SK-MEL-5 (cell line): ENCODE measurements around the gene EYS. TPM values are rescaled to one million over a fixed set of nuclear protein-coding genes. Genes with fewer than 3 reads are reported as not detected.
A peak's percentile ranks its signal among the peaks of the same experiment; 100 is the strongest.
"Not testable (repeated sequence)": the region's sequence is repeated elsewhere in the genome, so short reads cannot be mapped to it uniquely, and the experiment has no call there.

ENCODE experiments used
- DNase-seq: peaks from one replicate; pipeline ENCODE4 v3.0.0-alpha.2; 2016; ENCODE audit warnings: low read depth, low spot score
- in situ Hi-C: cut with HindIII; loops from 2 replicates; pipeline ENCODE4 v1.10.0; 2016; ENCODE audit warnings: low sequenced_read_pairs, high pct_unique_total_duplicates, low pct_unique_long_range_greater_than_20kb
- total RNA-seq: library from RNA; depleted of rRNA; stranded (reverse); fragments of >200 nt; shearing (Covaris generic); gene quantifications from 2 replicates; pipeline ENCODE4 v1.2.3, GENCODE V29; 2014

Gene EYS
- total RNA-seq, 1 experiment from 2014 or later: 0.03 TPM

- in situ Hi-C loops: no loop called here
- DNase-seq: no peak
These were observed 1449.4 kb downstream of the EYS start for GRCh38 chr6:64257586-64257985.

DNA sequence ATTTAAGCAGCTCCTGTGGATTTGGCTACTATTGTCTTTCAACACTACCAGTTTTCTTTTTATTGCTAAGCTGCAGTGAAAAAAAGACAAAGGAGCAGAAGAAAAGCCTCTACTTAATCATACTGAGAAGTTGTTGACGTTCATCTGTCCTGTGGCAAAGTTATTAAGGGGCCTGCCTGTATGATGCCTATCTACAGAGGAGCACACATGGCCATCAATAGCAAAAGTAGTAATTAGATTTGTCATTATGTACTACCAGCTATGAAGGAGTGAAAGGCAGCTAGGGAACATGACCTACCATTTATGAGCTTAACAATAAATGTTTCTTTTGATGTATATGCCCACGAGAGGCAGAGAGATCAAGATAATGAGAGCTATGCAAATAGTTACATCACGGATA lies 1450.5 kb downstream of the EYS start:
- no peak for DNase-seq
- in situ Hi-C loops: no loop called here

DNA sequence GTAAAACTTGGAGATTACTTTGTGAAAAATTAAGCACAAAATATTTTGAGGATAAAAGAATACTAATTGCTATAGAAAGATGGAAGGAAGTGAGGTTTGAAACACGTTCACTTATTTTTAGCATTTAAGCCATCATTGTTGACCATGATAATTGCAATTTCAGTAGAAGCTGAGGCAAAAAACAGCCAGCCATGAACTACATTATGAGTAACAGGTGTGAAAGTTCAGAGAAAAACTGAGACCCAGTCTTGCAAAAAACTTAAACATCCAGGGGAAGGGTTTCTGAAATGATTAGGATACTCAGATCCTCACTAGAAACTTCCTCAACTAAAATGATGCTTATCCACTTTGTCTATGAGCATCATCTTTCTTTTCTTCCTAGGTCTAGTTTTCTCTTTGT lies 1452.0 kb downstream of the EYS start:
- in situ Hi-C loops: no loop called here

DNA sequence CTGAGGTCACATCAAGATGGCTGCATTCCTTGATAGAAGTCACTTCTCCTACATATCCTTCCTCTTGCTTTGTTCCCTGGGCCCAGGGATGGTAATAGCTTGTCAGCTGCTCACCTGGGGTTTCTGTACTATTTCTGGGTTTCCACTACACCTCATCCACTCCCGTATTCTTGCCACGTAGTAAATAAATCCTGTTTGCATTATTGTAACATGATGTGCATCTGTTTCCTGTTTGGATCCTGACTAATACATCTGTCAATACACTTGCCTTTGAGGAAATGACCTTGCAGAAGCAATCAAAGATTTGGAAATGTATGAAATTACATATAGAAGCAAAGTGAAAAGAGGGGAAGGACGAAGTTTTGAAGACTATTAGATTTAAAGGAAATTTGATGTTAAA lies 1452.5 kb downstream of the EYS start:
- no peak for DNase-seq
- in situ Hi-C loops: no loop called here

More for the DNA sequence above, 1452.0 kb downstream of the EYS start:
- no peak for DNase-seq

DNA sequence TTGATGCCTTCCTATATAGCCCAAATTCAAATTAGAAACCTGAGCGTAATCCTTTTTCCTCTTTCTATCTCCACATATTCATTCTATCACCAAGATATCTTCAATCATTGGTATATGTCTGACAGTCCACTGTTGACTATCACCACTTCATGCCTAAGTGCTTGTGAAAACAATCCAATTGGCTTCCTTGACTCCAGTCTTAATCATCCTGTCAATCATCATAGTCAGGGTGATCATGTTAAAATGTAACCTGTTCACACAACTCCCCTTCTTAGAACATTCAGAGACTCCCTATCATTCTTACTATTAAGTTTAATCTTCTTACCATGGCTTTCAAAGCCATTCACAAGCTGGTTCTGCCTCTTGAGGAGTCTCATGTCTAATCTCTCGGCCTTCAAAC lies 1454.8 kb downstream of the EYS start:
- DNase-seq: no peak
- in situ Hi-C loops: no loop called here

DNA sequence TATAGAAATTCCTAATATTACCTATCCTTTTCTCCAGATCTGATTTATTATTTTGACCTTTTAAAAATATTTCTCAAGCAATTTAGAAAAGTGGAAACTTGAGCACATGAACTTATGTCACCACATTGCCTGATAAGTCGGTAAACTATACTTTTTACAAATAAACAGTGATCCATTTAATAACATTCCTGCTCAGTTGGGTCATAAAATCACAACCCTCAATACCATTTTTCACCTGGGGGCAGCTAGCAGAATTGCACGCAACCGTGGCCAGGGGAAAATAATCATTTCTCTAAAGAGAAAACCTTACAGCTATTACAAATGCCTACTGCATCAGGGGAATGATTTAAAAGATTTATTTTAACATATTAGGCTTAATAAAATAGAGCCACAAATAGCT lies 1456.9 kb downstream of the EYS start:
- in situ Hi-C loops: no loop called here
- peak; percentile 11 for DNase-seq

DNA sequence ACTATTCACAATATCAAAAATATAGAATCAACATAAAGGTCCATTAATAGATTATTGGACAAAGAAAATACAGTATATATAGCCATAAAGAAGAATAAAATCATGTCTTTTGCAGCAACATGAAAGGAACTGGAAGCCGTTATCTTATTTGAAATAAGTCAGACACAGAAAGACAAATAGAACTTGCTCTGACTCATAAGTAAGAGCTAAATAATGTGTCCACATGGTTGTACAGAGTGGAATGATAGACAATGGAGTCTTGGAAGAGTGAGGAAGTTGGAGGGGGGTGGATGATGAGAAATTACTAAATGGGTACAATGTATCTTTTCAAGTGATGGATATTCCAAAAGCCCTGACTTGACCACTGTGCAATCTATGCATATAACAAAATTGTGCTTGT lies 1457.9 kb downstream of the EYS start:
- in situ Hi-C loops: no loop called here
- DNase-seq: peak; percentile 76

DNA sequence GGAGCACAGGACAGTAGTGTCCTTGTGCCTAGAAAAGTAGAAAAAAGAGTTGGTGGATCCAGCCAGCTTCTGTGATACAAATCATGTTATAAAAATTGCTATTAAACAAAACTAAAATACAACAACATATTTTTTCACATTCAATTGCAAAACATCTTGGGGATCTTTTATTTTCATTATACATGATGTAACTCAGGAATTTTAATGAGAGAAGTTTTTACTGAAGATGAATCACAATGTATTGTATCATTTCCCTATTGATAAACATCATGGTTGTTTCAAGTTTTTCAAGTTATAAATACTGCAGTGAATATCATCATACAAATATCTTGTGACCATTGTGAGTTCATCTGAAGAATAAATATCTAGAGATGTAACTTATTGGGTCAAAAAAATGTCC lies 1463.4 kb downstream of the EYS start:
- in situ Hi-C loops: no loop called here
- DNase-seq: no peak

DNA sequence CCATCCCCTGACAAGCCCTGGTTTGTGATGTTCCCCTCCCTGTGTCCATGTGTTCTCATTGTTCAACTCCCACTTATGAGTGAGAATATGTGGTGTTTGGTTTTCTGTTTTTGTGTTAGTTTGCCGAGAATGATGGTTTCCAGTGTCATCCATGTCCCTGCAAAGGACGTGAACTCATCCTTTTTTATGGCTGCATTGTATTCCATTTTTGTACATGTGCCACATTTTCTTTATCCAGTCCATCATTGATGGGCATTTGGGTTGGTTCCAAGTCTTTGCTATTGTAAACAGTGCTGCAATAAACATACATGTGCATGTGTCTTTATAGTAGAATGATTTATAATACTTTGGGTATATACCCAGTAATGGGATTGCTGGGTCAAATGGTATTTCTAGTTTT lies 1468.1 kb downstream of the EYS start:
- in situ Hi-C loops, DNase-seq: not testable (repeated sequence)

GRCh38 chr6:64238071-64238470 lies 1469.0 kb downstream of the EYS start:
- in situ Hi-C loops: no loop called here
- DNase-seq: no peak

DNA sequence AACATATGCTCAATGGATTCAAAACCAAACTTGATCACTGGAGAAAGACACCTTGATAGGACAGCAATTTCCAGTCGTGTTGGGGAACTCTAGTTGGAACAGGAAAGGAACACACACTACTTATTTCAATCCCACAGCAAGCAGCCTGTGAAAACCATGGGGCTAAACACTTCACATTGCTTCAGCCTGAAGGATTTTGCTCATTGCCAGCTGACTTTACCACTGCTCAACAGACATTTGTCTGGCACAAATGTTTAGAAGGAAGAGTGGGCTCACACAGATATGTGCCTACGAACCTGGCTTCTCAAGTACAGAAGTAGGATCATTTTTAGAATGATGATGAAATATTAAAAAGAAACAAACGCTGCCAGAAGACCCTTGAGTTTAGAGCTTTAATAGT lies 1473.3 kb downstream of the EYS start:
- in situ Hi-C loops: no loop called here
- DNase-seq: peak; percentile 56

GRCh38 chr6:64231928-64232327 lies 1475.1 kb downstream of the EYS start:
- DNase-seq: no peak
- in situ Hi-C loops: no loop called here

- in situ Hi-C loops: no loop called here
- DNase-seq: peak; percentile 36
These were observed 1476.5 kb downstream of the EYS start for GRCh38 chr6:64230530-64230929.

GRCh38 chr6:64227863-64228262 lies 1479.2 kb downstream of the EYS start:
- in situ Hi-C loops: no loop called here
- DNase-seq: no peak

DNA sequence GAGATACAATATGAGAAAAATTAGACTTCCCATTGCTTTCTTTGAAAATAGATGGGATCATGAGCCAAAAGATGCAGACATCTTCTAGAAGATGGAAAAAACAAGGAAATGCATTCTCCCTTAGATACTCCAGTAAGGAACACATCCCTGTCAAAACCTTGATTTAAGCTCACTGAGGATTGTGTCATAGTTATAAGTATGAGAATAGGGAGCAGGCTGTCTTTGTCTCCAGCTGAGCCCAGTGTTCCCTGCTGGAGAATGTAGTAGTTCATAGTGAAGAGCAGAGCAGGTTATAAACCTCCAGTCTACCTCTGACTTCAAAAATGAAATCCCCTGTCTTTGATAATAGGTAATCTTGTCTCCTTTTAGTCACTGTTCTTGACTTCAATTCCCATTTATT lies 1481.5 kb downstream of the EYS start:
- no peak for DNase-seq
- in situ Hi-C loops: no loop called here

GRCh38 chr6:64224819-64225218 lies 1482.2 kb downstream of the EYS start:
- in situ Hi-C loops: no loop called here
- DNase-seq: peak; percentile 80

DNA sequence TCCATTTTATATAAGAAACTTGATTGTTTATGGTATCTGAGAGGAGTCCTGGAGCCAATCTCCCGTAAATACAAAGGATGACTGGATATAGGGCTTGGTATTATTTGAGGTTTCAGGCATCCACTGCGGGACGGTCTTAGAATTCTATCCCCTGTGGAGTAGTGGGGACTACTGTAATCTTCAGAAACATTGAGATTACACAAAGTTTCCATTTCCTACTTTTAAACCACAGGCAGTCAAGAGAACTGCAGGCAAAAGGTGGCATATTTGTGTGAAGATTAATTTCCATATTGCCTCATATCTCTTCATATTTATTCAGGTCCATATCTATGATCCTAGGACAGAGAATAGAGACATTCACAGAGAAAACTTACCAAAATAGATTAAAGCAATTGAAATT lies 1485.2 kb downstream of the EYS start:
- in situ Hi-C loops: no loop called here
- DNase-seq: no peak

DNA sequence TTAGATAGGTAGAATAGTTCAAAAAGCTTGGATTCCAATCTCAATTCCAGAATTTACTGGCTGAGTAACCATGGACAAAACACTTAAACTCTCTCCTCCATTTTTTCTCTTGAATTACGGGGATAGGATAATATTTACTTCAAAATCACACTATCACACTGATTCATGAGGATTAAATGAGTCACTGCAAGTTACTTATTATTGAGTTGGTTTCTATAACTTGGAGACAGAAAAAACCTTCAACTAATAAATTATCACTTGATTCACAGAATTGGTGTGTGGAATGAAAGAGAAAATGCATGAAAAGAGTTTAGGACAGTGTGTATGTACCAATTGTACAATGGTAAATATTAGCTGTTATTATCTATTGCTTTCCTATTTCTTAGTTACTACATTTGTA lies 1486.2 kb downstream of the EYS start:
- in situ Hi-C loops: no loop called here
- DNase-seq: no peak

DNA sequence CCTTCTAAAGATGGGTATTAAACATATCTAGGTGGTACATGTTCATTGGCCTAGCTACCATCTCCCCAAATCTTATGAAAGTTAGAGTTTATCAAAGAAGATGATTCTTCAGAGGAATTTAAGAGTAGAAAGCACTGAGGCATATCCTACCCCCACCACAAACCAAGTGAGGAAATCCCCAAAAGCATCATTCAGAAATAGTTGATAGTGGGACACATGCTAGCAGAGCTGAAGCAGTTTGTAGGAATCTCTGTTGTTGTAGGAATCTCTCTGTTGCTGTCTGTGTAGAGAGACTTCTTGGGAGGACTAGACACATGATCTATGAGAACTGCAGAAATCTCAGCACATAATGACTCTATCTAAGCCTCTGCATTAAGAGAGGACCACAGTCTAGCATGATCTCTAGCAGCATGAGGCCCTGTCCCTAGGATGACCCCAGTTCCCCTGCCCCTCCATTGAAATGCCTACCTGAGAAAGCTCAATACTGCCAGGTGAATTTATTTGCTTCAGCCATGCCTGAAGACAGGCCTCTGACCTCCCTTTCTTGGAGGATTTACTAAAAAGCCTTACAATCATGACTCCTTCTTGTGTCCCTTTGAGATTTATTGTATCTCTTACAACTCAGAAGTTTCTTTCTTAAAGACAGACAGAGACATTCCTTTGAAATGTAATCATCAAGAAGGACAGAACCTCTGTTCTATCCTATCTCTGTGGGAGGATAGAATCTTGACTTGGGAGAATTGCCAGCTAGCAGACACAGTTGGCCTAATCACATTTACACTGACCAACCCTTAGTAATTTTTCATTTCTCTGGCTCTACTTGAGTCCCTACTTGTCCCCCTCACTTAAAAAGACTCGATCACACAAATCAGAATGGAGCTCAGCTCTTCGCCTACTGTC lies 1489.1 kb downstream of the EYS start:
- no peak for DNase-seq
- in situ Hi-C loops: no loop called here
